B cell (primary cell): ENCODE data around the gene LIN28B.

Experiments used
- EZH2 ChIP-seq: IDR thresholded peaks from 2 replicates; pipeline ENCODE4 v1.6.1; 2012; ENCODE audit warnings: borderline replicate concordance, low read depth, mild to moderate bottlenecking, moderate library complexity, low read length; ENCODE audit not compliant: insufficient read depth, poor library complexity, severe bottlenecking
- TF ChIP-seq, protein P1 (sequence below): fragments of 200-600 bp; IDR thresholded peaks from one replicate; pipeline ENCODE4 v1.8.0; 2022; ENCODE audit warnings: antibody characterized with exemption, mild to moderate bottlenecking

DNA sequence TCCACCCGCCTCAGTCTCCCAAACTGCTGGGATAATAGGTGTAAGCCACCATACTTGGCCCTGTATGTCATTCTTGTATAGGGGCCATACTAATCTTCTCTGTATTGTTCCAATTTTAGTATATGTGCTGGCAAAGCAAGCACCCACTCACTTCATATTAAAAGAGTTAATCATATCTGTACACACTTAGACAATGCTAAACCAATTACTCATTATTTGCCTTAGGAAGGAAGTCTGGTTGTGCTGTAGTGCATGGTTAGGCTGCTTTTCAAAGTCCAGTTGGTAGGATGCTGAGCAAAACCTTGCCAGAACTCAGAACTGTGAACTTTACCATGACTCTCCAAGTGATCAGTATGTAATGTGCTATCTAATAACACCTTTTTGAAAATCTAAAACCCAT lies 88.6 kb downstream of the LIN28B start:
- TF ChIP-seq, protein P1, sequence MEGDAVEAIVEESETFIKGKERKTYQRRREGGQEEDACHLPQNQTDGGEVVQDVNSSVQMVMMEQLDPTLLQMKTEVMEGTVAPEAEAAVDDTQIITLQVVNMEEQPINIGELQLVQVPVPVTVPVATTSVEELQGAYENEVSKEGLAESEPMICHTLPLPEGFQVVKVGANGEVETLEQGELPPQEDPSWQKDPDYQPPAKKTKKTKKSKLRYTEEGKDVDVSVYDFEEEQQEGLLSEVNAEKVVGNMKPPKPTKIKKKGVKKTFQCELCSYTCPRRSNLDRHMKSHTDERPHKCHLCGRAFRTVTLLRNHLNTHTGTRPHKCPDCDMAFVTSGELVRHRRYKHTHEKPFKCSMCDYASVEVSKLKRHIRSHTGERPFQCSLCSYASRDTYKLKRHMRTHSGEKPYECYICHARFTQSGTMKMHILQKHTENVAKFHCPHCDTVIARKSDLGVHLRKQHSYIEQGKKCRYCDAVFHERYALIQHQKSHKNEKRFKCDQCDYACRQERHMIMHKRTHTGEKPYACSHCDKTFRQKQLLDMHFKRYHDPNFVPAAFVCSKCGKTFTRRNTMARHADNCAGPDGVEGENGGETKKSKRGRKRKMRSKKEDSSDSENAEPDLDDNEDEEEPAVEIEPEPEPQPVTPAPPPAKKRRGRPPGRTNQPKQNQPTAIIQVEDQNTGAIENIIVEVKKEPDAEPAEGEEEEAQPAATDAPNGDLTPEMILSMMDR, result no peak
- no peak for TF ChIP-seq EZH2
